OCI-LY1 (cell line): ENCODE data around the gene SPIN1.

Source experiments
- EZH2 ChIP-seq: fragments of 200-600 bp; sonication (generic), shearing (Covaris generic); IDR thresholded peaks from 2 replicates; pipeline ENCODE4 v1.8.0; 2017; ENCODE audit warnings: borderline replicate concordance, mixed run types, mild to moderate bottlenecking, antibody characterized with exemption, low read length, moderate library complexity, mixed read lengths
- TF ChIP-seq, protein P1 (sequence below): fragments of 200-600 bp; sonication (generic), shearing (Covaris generic); IDR thresholded peaks from 2 replicates; pipeline ENCODE4 v1.5.1; 2017; ENCODE audit warnings: mild to moderate bottlenecking, antibody characterized with exemption, low read length, moderate library complexity, mixed read lengths

DNA sequence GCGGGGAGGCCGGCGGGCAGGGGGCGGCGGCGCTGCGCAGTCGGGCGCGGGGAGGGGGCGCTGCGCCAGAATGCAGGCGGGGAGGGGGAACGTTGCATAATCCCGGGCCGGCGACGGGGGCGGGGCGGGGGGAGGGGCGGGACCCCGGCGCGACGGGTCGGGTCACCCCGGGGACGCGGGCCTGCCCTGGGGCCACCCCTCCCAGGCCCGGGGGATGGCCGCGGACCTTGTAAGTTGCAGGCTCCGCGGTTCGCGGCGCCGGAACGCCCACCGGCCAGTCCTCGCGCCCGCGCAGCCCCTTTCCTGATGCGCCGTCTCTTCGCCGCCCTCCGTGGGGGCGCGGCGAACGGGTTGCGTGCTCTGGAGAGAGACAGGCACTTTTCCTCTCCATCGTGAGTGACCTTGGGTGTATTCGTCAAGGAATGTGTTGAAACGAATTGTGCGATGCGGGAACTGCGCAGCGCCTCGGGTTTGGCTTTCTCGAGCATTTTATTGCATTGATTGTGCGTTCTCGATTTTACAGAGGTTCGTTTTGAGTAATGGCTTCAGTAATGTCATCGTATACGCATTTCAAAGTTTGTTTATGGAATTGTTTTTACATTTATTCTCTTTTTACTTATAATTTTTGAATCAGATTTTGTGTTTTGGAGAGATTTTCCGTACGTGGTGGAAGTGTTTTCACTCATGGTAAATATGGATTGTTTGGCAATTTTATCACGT, 802 bp downstream of the SPIN1 start:
- TF ChIP-seq, protein P1, sequence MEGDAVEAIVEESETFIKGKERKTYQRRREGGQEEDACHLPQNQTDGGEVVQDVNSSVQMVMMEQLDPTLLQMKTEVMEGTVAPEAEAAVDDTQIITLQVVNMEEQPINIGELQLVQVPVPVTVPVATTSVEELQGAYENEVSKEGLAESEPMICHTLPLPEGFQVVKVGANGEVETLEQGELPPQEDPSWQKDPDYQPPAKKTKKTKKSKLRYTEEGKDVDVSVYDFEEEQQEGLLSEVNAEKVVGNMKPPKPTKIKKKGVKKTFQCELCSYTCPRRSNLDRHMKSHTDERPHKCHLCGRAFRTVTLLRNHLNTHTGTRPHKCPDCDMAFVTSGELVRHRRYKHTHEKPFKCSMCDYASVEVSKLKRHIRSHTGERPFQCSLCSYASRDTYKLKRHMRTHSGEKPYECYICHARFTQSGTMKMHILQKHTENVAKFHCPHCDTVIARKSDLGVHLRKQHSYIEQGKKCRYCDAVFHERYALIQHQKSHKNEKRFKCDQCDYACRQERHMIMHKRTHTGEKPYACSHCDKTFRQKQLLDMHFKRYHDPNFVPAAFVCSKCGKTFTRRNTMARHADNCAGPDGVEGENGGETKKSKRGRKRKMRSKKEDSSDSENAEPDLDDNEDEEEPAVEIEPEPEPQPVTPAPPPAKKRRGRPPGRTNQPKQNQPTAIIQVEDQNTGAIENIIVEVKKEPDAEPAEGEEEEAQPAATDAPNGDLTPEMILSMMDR, result no peak; the same call in 1 of the 2 replicates
- TF ChIP-seq EZH2, result no peak
